GM12878 (cell line): ENCODE measurements around the gene RAB11FIP2. TPM values are rescaled to one million over a fixed set of nuclear protein-coding genes. Genes with fewer than 3 reads are reported as not detected.

Experiments
- ATAC-seq: fragments of 200-7000 bp; cut with Tn5 transposase; 3 replicates; pipeline ENCODE4 v1.9.1; 2020; ENCODE audit warnings: mild to moderate bottlenecking, moderate library complexity
- Bru-seq: library from RNA; stranded (reverse); fragments of 400-500 nt; gene quantifications from one replicate; lab custom pipeline; 2021; lab: Mats Ljungman, UMichigan
- BruChase-seq, 2 experiments: library from RNA; stranded (reverse); fragments of 400-500 nt; gene quantifications; one replicate each; lab custom pipeline; 2021; lab: Mats Ljungman, UMichigan
- BruUV-seq: library from RNA; stranded (reverse); fragments of 400-500 nt; replicated peaks from 2 replicates; lab custom pipeline; 2021; lab: Mats Ljungman, UMichigan
- CTCF ChIA-PET: fragments of 300-600 bp; sonication (Branson Sonifier 250); formaldehyde crosslinking; extraction: SDS; loops from one replicate; lab custom pipeline; 2021; ENCODE audit warnings: inconsistent platforms; lab: Yijun Ruan, JAX
- POLR2A ChIA-PET: fragments of 350-600 bp; formaldehyde crosslinking; extraction: SDS; loops from one replicate; lab custom pipeline; 2021; ENCODE audit warnings: inconsistent platforms; lab: Charles Lee
- RAD21 ChIA-PET: fragments of 300-600 bp; sonication (Branson Sonifier 250); formaldehyde crosslinking; loops from one replicate; lab custom pipeline; 2023; ENCODE audit warnings: antibody characterized with exemption; ENCODE audit not compliant: unreplicated experiment; lab: Charles Lee
- SMC1A ChIA-PET: fragments of 300-600 bp; sonication (Branson Sonifier 250); formaldehyde crosslinking; loops from one replicate; lab custom pipeline; 2023; ENCODE audit not compliant: unreplicated experiment, uncharacterized antibody; lab: Charles Lee
- DNase-seq: peaks from one replicate; pipeline ENCODE4 v3.0.0-alpha.2; 2011; ENCODE audit warnings: low read depth, low spot score
- FAIRE-seq: peaks from 3 replicates; lab custom pipeline; 2011; peaks lifted over from hg19 to GRCh38; lab: Jason Lieb, UNC
- H2AFZ ChIP-seq: 2 replicates; pipeline ENCODE4 v1.6.0; 2011; ENCODE audit warnings: low read depth, low read length, control low read depth; ENCODE audit not compliant: control insufficient read depth
- H3K27ac ChIP-seq: 2 replicates; pipeline ENCODE4 v1.5.1; 2011; ENCODE audit warnings: control low read depth; ENCODE audit not compliant: control insufficient read depth, insufficient read depth
- H3K27me3 ChIP-seq, 2 experiments: replicated peaks in 1 of 2; 2 replicates each; pipeline versions ENCODE4 v1.6.0 to v1.6.1; 2011; ENCODE audit warnings: low read length in 1 of 2; ENCODE audit not compliant: control insufficient read depth in 2 of 2, insufficient read depth in 2 of 2
- H3K36me3 ChIP-seq, 2 experiments: 2 replicates each; pipeline ENCODE4 v1.5.1; 2011; ENCODE audit warnings: low read length in 1 of 2; ENCODE audit not compliant: control insufficient read depth in 2 of 2, insufficient read depth in 2 of 2
- H3K4me1 ChIP-seq: 2 replicates; pipeline ENCODE4 v1.6.1; 2011; ENCODE audit warnings: mild to moderate bottlenecking, low read length, moderate library complexity, mixed read lengths; ENCODE audit not compliant: control insufficient read depth, insufficient read depth
- H3K4me2 ChIP-seq: 2 replicates; pipeline ENCODE4 v1.6.0; 2011; ENCODE audit warnings: control low read depth; ENCODE audit not compliant: control insufficient read depth, insufficient read depth
- H3K4me3 ChIP-seq: fragments of 200-600 bp; sonication (generic); 2 replicates; pipeline ENCODE4 v1.5.1; 2016
- H3K79me2 ChIP-seq: 2 replicates; pipeline ENCODE4 v1.6.0; 2011; ENCODE audit warnings: low read length; ENCODE audit not compliant: control insufficient read depth, insufficient read depth
- H3K9ac ChIP-seq: 2 replicates; pipeline ENCODE4 v1.8.0; 2011; ENCODE audit warnings: low read length, control low read depth, mixed read lengths; ENCODE audit not compliant: control insufficient read depth, insufficient read depth
- H3K9me3 ChIP-seq: replicated peaks from 3 replicates; pipeline ENCODE4 v1.5.1; 2011; ENCODE audit warnings: mild to moderate bottlenecking, low read length; ENCODE audit not compliant: control insufficient read depth, insufficient read depth
- H4K20me1 ChIP-seq: 2 replicates; pipeline ENCODE4 v1.6.0; 2011; ENCODE audit not compliant: control insufficient read depth, insufficient read depth
- ASH2L ChIP-seq: fragments of 300-600, 200-600 bp; sonication (generic); IDR thresholded peaks from 2 replicates; pipeline ENCODE4 v1.6.1; 2017; ENCODE audit warnings: low read depth, mild to moderate bottlenecking, borderline replicate concordance
- BHLHE40 ChIP-seq, 2 experiments: fragments of 450-650 bp in 1 of 2; IDR thresholded peaks; 2 replicates each; pipeline ENCODE4 v1.6.1; 2011 to 2017; ENCODE audit warnings: low read depth in 2 of 2, borderline replicate concordance in 1 of 2, improper control_type of control experiment in 1 of 2, low read length in 1 of 2, mild to moderate bottlenecking in 1 of 2
- BMI1 ChIP-seq: fragments of 450-650 bp; IDR thresholded peaks from 2 replicates; pipeline ENCODE4 v1.6.1; 2016; ENCODE audit warnings: mild to moderate bottlenecking, moderate library complexity, borderline replicate concordance
- FOXM1 ChIP-seq: IDR thresholded peaks from 2 replicates; pipeline ENCODE4 v1.6.1; 2012; ENCODE audit warnings: low read depth, mild to moderate bottlenecking, inconsistent platforms, low read length, moderate library complexity
- GATAD2B ChIP-seq: fragments of 450-650 bp; conservative IDR thresholded peaks from 2 replicates; pipeline ENCODE4 v1.6.1; 2017; ENCODE audit warnings: low read depth, mild to moderate bottlenecking, moderate library complexity
- HCFC1 ChIP-seq: fragments of 150-350 bp; IDR thresholded peaks from 2 replicates; pipeline ENCODE4 v1.6.1; 2014; ENCODE audit warnings: low read length
- IKZF1 ChIP-seq: fragments of 450-650 bp; conservative IDR thresholded peaks from 2 replicates; pipeline ENCODE4 v1.6.1; 2017; ENCODE audit warnings: antibody characterized with exemption, mild to moderate bottlenecking
- LARP7 ChIP-seq: fragments of 450-650 bp; IDR thresholded peaks from 2 replicates; pipeline ENCODE4 v1.6.1; 2017; ENCODE audit warnings: mild to moderate bottlenecking
- MYC ChIP-seq: IDR thresholded peaks from 2 replicates; pipeline ENCODE4 v1.6.1; 2011; ENCODE audit warnings: mild to moderate bottlenecking, low read length, moderate library complexity, inconsistent platforms; ENCODE audit not compliant: insufficient read depth, insufficient replicate concordance, insufficient read length, severe bottlenecking
- NFIC ChIP-seq: IDR thresholded peaks from 2 replicates; pipeline ENCODE4 v1.6.1; 2012; ENCODE audit warnings: low read depth, mild to moderate bottlenecking, inconsistent platforms, low read length, moderate library complexity
- NR2C2 ChIP-seq: IDR thresholded peaks from 2 replicates; pipeline ENCODE4 v1.6.1; 2011; ENCODE audit warnings: borderline replicate concordance, low read depth; ENCODE audit not compliant: control insufficient read depth, insufficient read length
- POLR2A ChIP-seq: IDR thresholded peaks from 2 replicates; pipeline ENCODE4 v1.6.1; 2011; ENCODE audit warnings: low read depth, mild to moderate bottlenecking, low read length
- POLR2AphosphoS2 ChIP-seq: IDR thresholded peaks from 2 replicates; pipeline ENCODE4 v1.6.1; 2011; ENCODE audit warnings: low read depth, mild to moderate bottlenecking, low read length, improper control_type of control experiment, moderate library complexity
- POU2F2 ChIP-seq: IDR thresholded peaks from 3 replicates; pipeline ENCODE4 v1.6.1; 2011; ENCODE audit warnings: low read depth, mild to moderate bottlenecking, low read length, borderline replicate concordance
- RB1 ChIP-seq: fragments of 450-650 bp; formaldehyde crosslinking; IDR thresholded peaks from 2 replicates; pipeline ENCODE4 v1.6.1; 2017; ENCODE audit warnings: mild to moderate bottlenecking, borderline replicate concordance
- SIN3A ChIP-seq: IDR thresholded peaks from 2 replicates; pipeline ENCODE4 v1.6.1; 2012; ENCODE audit warnings: low read depth, low read length, improper control_type of control experiment
- SIX5 ChIP-seq: IDR thresholded peaks from 2 replicates; pipeline ENCODE4 v1.6.1; 2011; ENCODE audit warnings: mild to moderate bottlenecking, low read depth, low read length, moderate library complexity; ENCODE audit not compliant: severe bottlenecking
- YBX1 ChIP-seq: fragments of 450-650 bp; IDR thresholded peaks from 2 replicates; pipeline ENCODE4 v1.6.1; 2016; ENCODE audit warnings: antibody characterized with exemption
- ZNF24 ChIP-seq: fragments of 450-650 bp; IDR thresholded peaks from 2 replicates; pipeline ENCODE4 v1.6.1; 2017; ENCODE audit warnings: antibody characterized with exemption, mild to moderate bottlenecking
- whole genome bisulfite sequencing: methylation state at CpG from one replicate; pipeline ENCODE4 v1.1.6; 2016; ENCODE audit warnings: low lambda C conversion rate; ENCODE audit not compliant: insufficient replicate concordance, insufficient coverage; ENCODE audit errors: missing lambda C conversion rate; 5-methylcytosine and 5-hydroxymethylcytosine counted together
- in situ Hi-C: fragments of 300-500 bp; cut with MboI; formaldehyde crosslinking; loops from 9 replicates; pipeline ENCODE4 v1.14.3; 2018; ENCODE audit warnings: mixed read lengths
- intact Hi-C: fragments of 100-400 bp; cut with micrococcal nuclease; formaldehyde crosslinking; loops from one replicate; pipeline ENCODE4 v1.14.2; 2022; ENCODE audit not compliant: unreplicated experiment
- long read RNA-seq, 2 experiments: library from polyadenylated mRNA; unstranded; transcript quantifications; one replicate each; pipeline ENCODE4 v2.0.0, GENCODE V29; 2019 to 2020
- polyA minus RNA-seq, 3 experiments: library from RNA; depleted of rRNA, polyadenylated mRNA; stranded (reverse); fragments of >200 nt; gene quantifications; 2 replicates each; pipeline ENCODE4 v1.2.3, GENCODE V29; 2011
- polyA plus RNA-seq, 11 experiments: library from polyadenylated mRNA; depleted of rRNA in 4 of 11; unstranded in 6 of 11; stranded (reverse) in 5 of 11; fragments of >200 nt; fragmentation: Nextera tagmentation in 4 of 11; fragmentation: Illumina TruSeq in 1 of 11; extraction: Ambion mirVana in 4 of 11; extraction: Trizol in 1 of 11; gene quantifications; 1 replicate in 1 of 11; 2 replicates in 10 of 11; pipeline versions ENCODE4 v1.2.1 to v1.2.3, GENCODE V29; 2011 to 2016; ENCODE audit warnings: inconsistent platforms in 2 of 11, missing spikeins in 2 of 11, low read depth in 1 of 11
- total RNA-seq, 4 experiments: library from RNA; depleted of rRNA in 3 of 4; stranded (reverse); fragments of >200 nt in 3 of 4; fragmentation: Illumina TruSeq in 1 of 4; extraction: Trizol in 1 of 4; gene quantifications; 2 replicates each; pipeline versions ENCODE4 v1.2.1 to v1.2.3, GENCODE V29; 2013 to 2021
- TF ChIP-seq, protein P1 (sequence below): IDR thresholded peaks from 2 replicates; pipeline ENCODE4 v1.6.1; 2012; ENCODE audit warnings: low read depth, low read length, improper control_type of control experiment

Gene RAB11FIP2
- 81.5 and 85.1 TPM in 2 replicates for total RNA-seq (2013; cell fraction: nucleolus; rRNA removed)
- 5.0 and 7.9 TPM in 2 replicates for total RNA-seq (2014; rRNA removed)
- total RNA-seq (2014; rRNA removed; fragmentation: Illumina TruSeq; extraction: Trizol): 13.5 and 16.7 TPM in 2 replicates
- 7.2 and 8.1 TPM in 2 replicates for total RNA-seq (2021)
- polyA plus RNA-seq (2011; ENCODE audit: low read depth): 1.9 TPM
- polyA plus RNA-seq (2011; rRNA removed): 7.6 and 13.1 TPM in 2 replicates
- 2.0 and 3.0 TPM in 2 replicates for polyA plus RNA-seq (2011; cell fraction: cytosol; rRNA removed)
- polyA plus RNA-seq (2011; cell fraction: nucleus; rRNA removed): 12.8 and 13.7 TPM in 2 replicates
- 3.8 and 3.9 TPM in 2 replicates for polyA plus RNA-seq (2012)
- 5.4 and 8.6 TPM in 2 replicates for polyA plus RNA-seq (2014; fragmentation: Illumina TruSeq; extraction: Trizol)
- 1 to 10 TPM; 1.8 to 2.3 TPM for polyA plus RNA-seq (2014; fragmentation: Nextera tagmentation; extraction: Ambion mirVana)
- polyA plus RNA-seq (2014; rRNA removed): 3.0 and 3.3 TPM in 2 replicates
- 1 to 10 TPM; 1.8 to 3.7 TPM for polyA plus RNA-seq (2016; fragmentation: Nextera tagmentation; extraction: Ambion mirVana)
- 7.9 and 8.2 TPM in 2 replicates for polyA minus RNA-seq (2011; rRNA and poly(A)+ RNA removed)
- polyA minus RNA-seq (2011; cell fraction: cytosol; rRNA and poly(A)+ RNA removed): 2.5 and 3.5 TPM in 2 replicates
- polyA minus RNA-seq (2011; cell fraction: nucleus; rRNA and poly(A)+ RNA removed): 25.6 and 25.8 TPM in 2 replicates
- Bru-seq, nascent RNA: percentile 82 among the genes with signal in this experiment
- BruChase-seq, experiment 1, labeled RNA remaining after a 6-hour chase: percentile 74 among the genes with signal in this experiment
- BruChase-seq, experiment 2, labeled RNA remaining after a 2-hour chase: percentile 84 among the genes with signal in this experiment
- long read RNA-seq, experiment 1, full-length matches to known transcripts: 1 of 1 reads
- long read RNA-seq, experiment 1, partial matches to known transcripts: 0 of 1 reads
- long read RNA-seq, experiment 1, other reads (novel, unspliced or antisense): 0 of 1 reads
- long read RNA-seq, experiment 2, partial matches to known transcripts: 1 of 3 reads
- long read RNA-seq, experiment 2, other reads (novel, unspliced or antisense): 2 of 3 reads

GRCh38 chr10:118046395-118047156 lies at the start of gene RAB11FIP2:
TSS of gene RAB11FIP2 (minus strand) at chr10:118046941. CDS start at chr10:118046163, 778 bp downstream.
- H2AFZ ChIP-seq: peak within 1 kb of the TSS; percentile 95
- ChIA-PET CTCF (interaction anchor here (1.0 kb wide), 1 partner anchor 550 kb away, joined by 3 read pairs; no protein-coding TSS in a partner anchor), POLR2A (no interaction called here), SMC1A (interaction anchor here (0.9 kb wide), 1 partner anchor 550 kb away, joined by 4 read pairs; no protein-coding TSS in a partner anchor), RAD21 (interaction anchor here (1.9 kb wide), 1 partner anchor 19 kb away, joined by 9 read pairs; no protein-coding TSS in a partner anchor)
- 0% methylated on average over 44 of the region's 83 CpGs for WGBS
- intact Hi-C loops (no loop called here), in situ Hi-C loops (no loop called here)
- H3K4me2 ChIP-seq: peak within 1 kb of the TSS; percentile 97
- no peaks in the 10 kb centered on the region for H4K20me1 ChIP-seq
- peaks cover 4% of the 10 kb centered on the region for H3K4me1 ChIP-seq
- BruUV-seq: no TSS peak
- H3K27ac ChIP-seq: peak within 1 kb of the TSS; percentile 85
- H3K27me3 ChIP-seq: no peaks in the 10 kb centered on the region
- H3K9ac ChIP-seq: peak within 1 kb of the TSS; percentile 78
- ATAC-seq (peak; percentile 91), DNase-seq (peak; percentile 33), FAIRE-seq (no peak)
- no peaks in the 10 kb centered on the region for H3K36me3 ChIP-seq
- H3K9me3 ChIP-seq: no peaks in the 10 kb centered on the region
- H3K79me2 ChIP-seq: peaks cover 35% of the 10 kb centered on the region
- peak within 1 kb of the TSS; percentile 79 for H3K4me3 ChIP-seq
- TF ChIP-seq RB1: peak; percentile 85; the same call in 1 of the 2 replicates
- TF ChIP-seq POU2F2: 0 out of 3 replicates have a peak, but pooled peaks have one; percentile 49
- TF ChIP-seq BMI1: peak; percentile 94
- no peak for TF ChIP-seq YBX1
- TF ChIP-seq SIN3A: peak; percentile 94
- TF ChIP-seq, protein P1, sequence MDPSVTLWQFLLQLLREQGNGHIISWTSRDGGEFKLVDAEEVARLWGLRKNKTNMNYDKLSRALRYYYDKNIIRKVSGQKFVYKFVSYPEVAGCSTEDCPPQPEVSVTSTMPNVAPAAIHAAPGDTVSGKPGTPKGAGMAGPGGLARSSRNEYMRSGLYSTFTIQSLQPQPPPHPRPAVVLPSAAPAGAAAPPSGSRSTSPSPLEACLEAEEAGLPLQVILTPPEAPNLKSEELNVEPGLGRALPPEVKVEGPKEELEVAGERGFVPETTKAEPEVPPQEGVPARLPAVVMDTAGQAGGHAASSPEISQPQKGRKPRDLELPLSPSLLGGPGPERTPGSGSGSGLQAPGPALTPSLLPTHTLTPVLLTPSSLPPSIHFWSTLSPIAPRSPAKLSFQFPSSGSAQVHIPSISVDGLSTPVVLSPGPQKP: 0 out of 2 replicates have a peak, but pooled peaks have one; percentile 22
- TF ChIP-seq LARP7: peak; percentile 79
- TF ChIP-seq NR2C2: peak; percentile 86
- TF ChIP-seq ASH2L: peak; percentile 93; the same call in 1 of the 2 replicates
- TF ChIP-seq MYC: no peak
- peak; percentile 90 to 92 for TF ChIP-seq BHLHE40 (IDR thresholded peaks at IDR 0.05; ENCODE audit: borderline replicate concordance in 1 of 2, low read depth in 2 of 2, low read length in 1 of 2)
- no peak for TF ChIP-seq FOXM1
- 0 out of 2 replicates have a peak, but pooled peaks have one; percentile 30 for TF ChIP-seq ZNF24
- peak; percentile 93 for TF ChIP-seq POLR2A
- TF ChIP-seq POLR2AphosphoS2: peak; percentile 39; the same call in 1 of the 2 replicates
- no peak for TF ChIP-seq NFIC
- peak; percentile 57 for TF ChIP-seq HCFC1
- peak; percentile 17 for TF ChIP-seq SIX5
- TF ChIP-seq GATAD2B: peak; percentile 91
- peak; percentile 60 for TF ChIP-seq IKZF1
